Body of pancreas (tissue), 4 donors: ENCODE results near the gene HTT. TPM values are rescaled to one million over a fixed set of nuclear protein-coding genes. Genes with fewer than 3 reads are reported as not detected.
A peak's percentile ranks its signal among the peaks of the same experiment; 100 is the strongest.

Source experiments
- ATAC-seq: fragments of 150-250 bp; one replicate; pipeline ENCODE4 v1.9.1; 2016
- DNase-seq, 4 donors: peaks; one replicate each; pipeline ENCODE4 v3.0.0-alpha.2; 2019
- H3K27ac ChIP-seq, 4 donors: fragments of 200-600 bp; sonication (generic); 1 replicate in 3 of 4; 2 replicates in 1 of 4; pipeline versions ENCODE4 v1.5.1 to v1.6.1; 2016 to 2019; ENCODE audit warnings: mild to moderate bottlenecking in 1 of 4, mixed read lengths in 1 of 4, moderate library complexity in 1 of 4
- H3K27me3 ChIP-seq, 2 donors: fragments of 200-600 bp; sonication (generic); one replicate each; pipeline ENCODE4 v1.6.0; 2016; ENCODE audit warnings: mild to moderate bottlenecking in 1 of 2
- H3K36me3 ChIP-seq, 2 donors: fragments of 200-600 bp; sonication (generic); replicated peaks in 1 of 2; 2 replicates each; pipeline ENCODE4 v1.5.1; 2016; ENCODE audit warnings: low read depth in 2 of 2; ENCODE audit not compliant: insufficient read depth in 1 of 2
- H3K4me1 ChIP-seq: fragments of 200-600 bp; sonication (generic); one replicate; pipeline ENCODE4 v1.6.0; 2016
- H3K4me3 ChIP-seq, 2 donors: fragments of 200-600 bp; sonication (generic); 1 replicate in 1 of 2; 2 replicates in 1 of 2; pipeline ENCODE4 v1.5.1; 2016 to 2019
- H3K9me3 ChIP-seq, 3 donors: fragments of 200-600 bp; sonication (generic); 1 replicate in 2 of 3; 2 replicates in 1 of 3; pipeline ENCODE4 v1.5.1; 2016
- CTCF ChIP-seq, 7 experiments: fragments of 450-650 bp in 4 of 7; fragments of 200-600 bp in 3 of 7; sonication (generic) in 3 of 7; IDR thresholded peaks; one replicate each; pipeline ENCODE4 v1.5.1; 2016 to 2019; ENCODE audit warnings: antibody characterized with exemption in 7 of 7
- POLR2A ChIP-seq, 3 donors: fragments of 450-650 bp; IDR thresholded peaks; one replicate each; pipeline ENCODE4 v1.6.1; 2016; ENCODE audit warnings: antibody characterized with exemption in 3 of 3, mild to moderate bottlenecking in 2 of 3
- WGBS, 2 donors: methylation state at CpG; one replicate each; pipeline ENCODE4 v1.1.5; 2017; 5-methylcytosine and 5-hydroxymethylcytosine counted together
- intact Hi-C: fragments of 100-400 bp; cut with DNase I; formaldehyde crosslinking; loops from one replicate; pipeline ENCODE4 v1.15.1; 2023
- total RNA-seq, 2 donors: library from RNA; depleted of rRNA; stranded (reverse); fragments of >200 nt; gene quantifications; one replicate each; pipeline ENCODE4 v1.1.0, GENCODE V29; 2016

The HTT gene
- total RNA-seq, 2 donors from 2014 or later: 40.5 to 115 TPM

- no peak for TF ChIP-seq POLR2A (IDR thresholded peaks at IDR 0.05)
- ATAC-seq (no peak), DNase-seq (peak in 2 of 4 donors; percentile 5 to 9)
- no peaks in the 10 kb centered on the region for H3K27me3 ChIP-seq
- H3K36me3 ChIP-seq: peaks cover 0 to 10% of the 10 kb centered on the region in 2 donors
- intact Hi-C loops: no loop called here
- no peaks in the 10 kb centered on the region for H3K9me3 ChIP-seq
- 92 to 95% methylated on average over 17 of the region's 17 CpGs for WGBS, 2 donors
- no peak overlapping the region for H3K4me3 ChIP-seq
- H3K27ac ChIP-seq: peak overlapping the region in 3 of 4 donors; percentile 9 to 29 (median 18)
- H3K4me1 ChIP-seq: peaks cover 33% of the 10 kb centered on the region
These were observed 125.4 kb downstream of the HTT start for GRCh38 chr4:3199653-3200422.

- H3K9me3 ChIP-seq: no peaks in the 10 kb centered on the region
- 78 to 82% methylated on average over 8 of the region's 8 CpGs for WGBS, 2 donors
- no peak overlapping the region for H3K4me3 ChIP-seq
- TF ChIP-seq POLR2A (IDR thresholded peaks at IDR 0.05): no peak
- TF ChIP-seq CTCF (IDR thresholded peaks at IDR 0.05): no peak
- no peak for ATAC-seq
- H3K4me1 ChIP-seq: peaks cover 34% of the 10 kb centered on the region
- intact Hi-C loops: no loop called here
- DNase-seq: peak in 1 of 4 donors; percentile 7
- peak overlapping the region in 2 of 4 donors; percentile 9 to 86 for H3K27ac ChIP-seq
- H3K27me3 ChIP-seq: no peaks in the 10 kb centered on the region
- H3K36me3 ChIP-seq: peaks cover 0 to 10% of the 10 kb centered on the region in 2 donors
These were observed 126.1 kb downstream of the HTT start for GRCh38 chr4:3200423-3201090.

- intact Hi-C loops: no loop called here
- H3K36me3 ChIP-seq: peaks cover 0 to 19% of the 10 kb centered on the region in 2 donors
- peak overlapping the region; percentile 56 to 86 (median 72) for H3K27ac ChIP-seq
- H3K4me3 ChIP-seq: no peak overlapping the region
- no peaks in the 10 kb centered on the region for H3K9me3 ChIP-seq
- DNase-seq (peak in 2 of 4 donors; percentile 10 to 39), ATAC-seq (no peak)
- no peak for TF ChIP-seq CTCF (IDR thresholded peaks at IDR 0.05)
- no peak for TF ChIP-seq POLR2A (IDR thresholded peaks at IDR 0.05)
- no peaks in the 10 kb centered on the region for H3K27me3 ChIP-seq
- H3K4me1 ChIP-seq: peaks cover 31% of the 10 kb centered on the region
- WGBS, 2 donors: 74 to 82% methylated on average over 10 to 11 of the region's 11 CpGs
These were observed 127.5 kb downstream of the HTT start for GRCh38 chr4:3201718-3202702.

GRCh38 chr4:3202836-3203820, 128.6 kb downstream of the HTT start:
- 41 to 46% methylated on average over 22 of the region's 22 CpGs for WGBS, 2 donors
- no peak overlapping the region for H3K4me3 ChIP-seq
- intact Hi-C loops: no loop called here
- TF ChIP-seq POLR2A (IDR thresholded peaks at IDR 0.05): no peak
- TF ChIP-seq CTCF (IDR thresholded peaks at IDR 0.05): no peak
- peaks cover 37% of the 10 kb centered on the region for H3K4me1 ChIP-seq
- H3K9me3 ChIP-seq: no peaks in the 10 kb centered on the region
- peaks cover 0 to 20% of the 10 kb centered on the region in 2 donors for H3K36me3 ChIP-seq
- peak overlapping the region; percentile 56 to 86 (median 72) for H3K27ac ChIP-seq
- H3K27me3 ChIP-seq: no peaks in the 10 kb centered on the region
- DNase-seq (peak in 3 of 4 donors; percentile 17 to 35 (median 32)), ATAC-seq (peak; percentile 41)
